HG03439 (cell line): ENCODE measurements around the gene CFHR1.
"Not testable (repeated sequence)": the region's sequence is repeated elsewhere in the genome, so short reads cannot be mapped to it uniquely, and the experiment has no call there.

ENCODE experiments used
- ATAC-seq: cut with Tn5 transposase; IDR thresholded peaks from one replicate; pipeline ENCODE4 v1.9.1; 2021; ENCODE audit warnings: mild to moderate bottlenecking, moderate library complexity; ENCODE audit not compliant: unreplicated experiment

CFHR1 gene

DNA sequence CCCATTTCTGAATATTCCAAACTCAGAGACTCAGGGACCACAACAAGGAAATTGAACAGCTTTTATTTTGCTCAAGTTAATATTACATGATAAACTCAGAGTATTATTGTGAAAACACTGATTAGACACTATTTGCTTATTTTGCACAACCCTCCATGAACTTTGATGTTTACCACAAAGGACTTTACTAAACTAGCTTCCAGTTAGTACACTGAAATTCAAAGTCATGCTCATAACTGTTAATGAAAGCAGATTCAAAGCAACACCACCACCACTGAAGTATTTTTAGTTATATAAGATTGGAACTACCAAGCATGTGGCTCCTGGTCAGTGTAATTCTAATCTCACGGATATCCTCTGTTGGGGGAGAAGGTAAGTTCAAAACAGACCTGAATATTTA is at the start of gene CFHR1:
Gene CFHR1 (plus strand): TSS at position 201 of the 400 bp plus-strand sequence. CDS start 114 bp downstream, at position 315.
- not testable (repeated sequence) for ATAC-seq

DNA sequence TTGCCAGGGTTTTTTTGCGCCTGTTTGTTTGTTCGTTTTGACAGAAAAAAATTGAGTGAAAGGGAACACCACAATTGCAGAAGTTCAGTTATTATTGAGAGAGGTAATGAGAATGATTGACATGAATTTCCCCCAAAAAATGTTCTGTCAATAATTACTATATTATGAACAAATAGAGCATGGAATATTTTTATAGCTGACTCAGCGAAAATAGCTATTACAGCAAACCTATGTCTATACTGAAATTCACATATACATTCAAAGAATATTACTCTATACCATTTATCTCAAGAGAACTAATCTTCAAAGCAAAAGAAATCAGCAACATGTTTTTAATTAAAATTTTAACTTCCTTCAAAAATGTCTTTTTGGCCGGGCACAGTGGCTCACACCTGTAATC is 49.7 kb upstream of the CFHR1 start:
- not testable (repeated sequence) for ATAC-seq

DNA sequence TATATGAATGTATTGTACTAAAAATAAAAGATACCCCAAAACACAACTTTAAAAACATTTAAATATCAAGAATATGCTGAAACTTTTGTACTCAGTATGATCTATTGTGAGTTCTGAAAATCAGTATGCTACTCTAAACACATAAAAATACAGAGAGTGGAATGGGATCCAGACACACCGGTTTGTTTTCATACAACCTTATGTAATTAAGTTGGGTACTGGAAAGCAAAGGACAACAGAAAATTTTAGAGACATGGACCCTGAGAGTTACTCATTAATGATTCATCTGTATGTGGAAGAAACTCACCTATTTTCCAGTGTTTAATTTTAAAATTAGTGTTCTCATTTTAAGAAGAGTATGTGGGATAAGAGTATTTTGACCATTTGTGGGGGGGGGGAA is 45.8 kb upstream of the CFHR1 start:
- ATAC-seq, result no peak

DNA sequence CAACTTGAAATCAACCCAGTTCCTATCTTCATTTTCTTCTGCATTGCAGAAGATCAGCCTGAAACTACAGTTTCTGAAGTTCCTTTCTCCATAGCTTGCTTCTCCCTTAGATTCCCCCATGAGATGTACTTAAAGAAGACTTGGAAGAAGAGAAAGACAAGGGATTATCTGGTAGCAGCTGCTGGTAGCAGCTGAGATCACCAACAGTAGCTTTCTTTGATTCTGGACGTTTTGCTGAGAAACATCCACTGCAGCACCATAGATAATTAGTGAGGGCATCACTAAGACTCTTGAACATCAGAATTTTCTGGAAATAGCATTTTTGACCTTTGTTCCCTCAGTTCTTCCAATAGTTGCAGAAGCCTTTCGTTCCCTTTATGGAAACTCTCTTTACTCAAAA is 45.4 kb upstream of the CFHR1 start:
- no peak for ATAC-seq

- ATAC-seq, result peak; percentile 91
Measured at GRCh38 chr1:196774603-196775002, 44.9 kb upstream of the CFHR1 start, which contains the start of gene CFHR3. Gene CFHR3 (plus strand): TSS chr1:196774840. CDS start chr1:196774887, 47 bp downstream.

- no peak for ATAC-seq
Measured at GRCh38 chr1:196777603-196778002, 41.9 kb upstream of the CFHR1 start.

DNA sequence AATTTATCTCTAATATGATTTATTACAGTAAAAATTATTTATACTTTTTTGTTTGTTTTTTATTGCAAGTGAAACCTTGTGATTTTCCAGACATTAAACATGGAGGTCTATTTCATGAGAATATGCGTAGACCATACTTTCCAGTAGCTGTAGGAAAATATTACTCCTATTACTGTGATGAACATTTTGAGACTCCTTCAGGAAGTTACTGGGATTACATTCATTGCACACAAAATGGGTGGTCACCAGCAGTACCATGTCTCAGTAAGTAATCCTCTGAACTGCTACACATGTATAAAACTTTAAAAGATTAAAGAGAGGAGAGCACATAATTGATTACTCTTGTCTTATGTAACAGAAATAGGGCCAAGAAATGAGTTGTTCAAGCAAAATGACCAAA is 40.4 kb upstream of the CFHR1 start:
- ATAC-seq, result no peak

DNA sequence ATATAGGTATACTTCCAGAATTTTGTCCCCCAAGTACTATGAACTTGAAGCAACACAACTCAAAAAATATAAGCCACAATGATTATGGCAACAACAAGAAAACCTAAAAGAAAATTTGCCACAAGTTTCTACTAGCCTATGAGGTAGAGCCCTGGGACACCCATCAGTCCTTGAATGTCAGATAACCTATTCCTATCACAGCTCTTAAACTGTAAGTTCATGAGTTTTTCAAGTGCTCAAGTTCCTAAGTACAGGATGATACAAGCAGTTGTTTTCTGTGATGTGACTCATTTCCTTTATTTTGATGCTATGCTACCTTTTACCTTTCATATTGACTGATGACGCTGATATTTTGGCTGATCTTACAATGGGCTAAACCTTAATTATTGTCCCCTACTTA is 28.3 kb upstream of the CFHR1 start:
- ATAC-seq, result not testable (repeated sequence)

DNA sequence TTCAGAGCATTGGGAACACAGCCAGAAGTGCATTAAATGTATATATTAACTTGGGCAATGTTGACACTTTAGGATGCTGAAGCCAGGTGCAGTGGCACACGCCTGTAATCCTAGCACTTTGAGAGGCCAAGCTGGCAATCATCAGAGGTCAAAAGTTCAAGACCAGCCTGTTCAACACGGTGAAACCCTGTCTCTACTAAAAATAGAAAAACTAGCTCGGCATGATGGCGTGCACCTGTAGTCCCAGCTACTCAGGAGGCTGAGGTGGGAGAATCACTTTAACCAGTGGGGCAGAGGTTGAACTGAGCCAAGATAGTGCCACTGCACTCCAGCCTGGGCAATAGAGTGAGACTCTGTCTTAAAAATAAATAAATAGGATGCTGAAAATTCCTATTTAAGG is 25.4 kb upstream of the CFHR1 start:
- not testable (repeated sequence) for ATAC-seq

- no peak for ATAC-seq
Measured at GRCh38 chr1:196797891-196798290, 21.6 kb upstream of the CFHR1 start.

GRCh38 chr1:196801920-196802319 is 17.6 kb upstream of the CFHR1 start:
- ATAC-seq, result not testable (repeated sequence)

DNA sequence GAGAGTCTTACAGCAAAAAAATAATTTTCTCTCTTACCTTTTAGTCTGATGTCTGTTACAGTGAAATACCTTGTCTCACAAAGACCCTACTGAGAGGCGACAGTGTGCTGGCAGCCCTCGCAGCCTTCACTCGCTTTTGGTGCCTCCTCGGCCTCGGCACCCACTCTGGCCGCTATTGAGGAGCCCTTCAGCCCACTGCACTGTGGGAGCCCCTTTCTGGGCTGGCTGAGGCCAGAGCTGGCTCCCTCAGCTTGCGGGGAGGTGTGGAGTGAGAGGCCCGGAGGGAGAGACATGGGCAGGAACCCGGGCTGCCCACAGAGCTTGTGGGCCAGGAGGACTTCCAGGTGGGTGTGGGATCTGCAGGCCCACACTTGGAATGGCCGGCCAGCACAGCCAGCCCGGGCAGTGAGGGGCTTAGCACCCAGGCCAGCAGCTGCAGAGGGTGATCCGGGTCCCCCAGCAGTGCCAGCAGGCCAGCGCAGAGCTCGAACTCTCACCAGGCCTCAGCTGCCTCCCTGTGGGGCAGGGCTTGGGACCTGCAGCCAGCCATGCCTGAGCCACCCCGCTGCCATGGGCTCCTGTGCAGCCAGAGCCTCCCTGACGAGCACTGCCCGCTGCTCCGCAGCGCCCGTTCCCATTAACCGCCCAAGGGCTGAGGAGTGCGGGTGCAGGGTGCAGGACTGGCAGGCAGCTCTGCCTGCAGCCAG is 10.8 kb upstream of the CFHR1 start:
- ATAC-seq, result no peak

DNA sequence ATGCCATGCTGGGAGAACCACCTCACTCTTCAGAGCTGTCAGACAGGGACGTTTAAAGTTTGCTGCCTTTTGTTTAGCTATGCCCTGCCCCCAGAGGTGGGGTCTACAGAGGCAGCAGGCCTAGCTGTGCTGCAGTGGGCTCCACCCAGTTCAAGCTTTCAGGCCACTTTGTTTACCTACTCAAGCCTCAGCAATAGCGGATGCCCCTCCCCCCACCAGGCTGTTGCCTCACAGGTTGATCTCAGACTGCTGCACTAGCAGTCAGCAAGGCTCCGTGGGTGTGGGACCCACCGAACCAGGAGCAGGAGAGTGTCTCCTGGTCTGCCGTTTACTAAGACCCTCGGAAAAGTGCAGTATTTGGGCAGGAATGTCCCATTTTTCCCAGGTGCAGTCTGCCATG is 2.1 kb upstream of the CFHR1 start:
- ATAC-seq, result not testable (repeated sequence)

- not testable (repeated sequence) for ATAC-seq
Measured at GRCh38 chr1:196827860-196828259, 8.3 kb downstream of the CFHR1 start.

DNA sequence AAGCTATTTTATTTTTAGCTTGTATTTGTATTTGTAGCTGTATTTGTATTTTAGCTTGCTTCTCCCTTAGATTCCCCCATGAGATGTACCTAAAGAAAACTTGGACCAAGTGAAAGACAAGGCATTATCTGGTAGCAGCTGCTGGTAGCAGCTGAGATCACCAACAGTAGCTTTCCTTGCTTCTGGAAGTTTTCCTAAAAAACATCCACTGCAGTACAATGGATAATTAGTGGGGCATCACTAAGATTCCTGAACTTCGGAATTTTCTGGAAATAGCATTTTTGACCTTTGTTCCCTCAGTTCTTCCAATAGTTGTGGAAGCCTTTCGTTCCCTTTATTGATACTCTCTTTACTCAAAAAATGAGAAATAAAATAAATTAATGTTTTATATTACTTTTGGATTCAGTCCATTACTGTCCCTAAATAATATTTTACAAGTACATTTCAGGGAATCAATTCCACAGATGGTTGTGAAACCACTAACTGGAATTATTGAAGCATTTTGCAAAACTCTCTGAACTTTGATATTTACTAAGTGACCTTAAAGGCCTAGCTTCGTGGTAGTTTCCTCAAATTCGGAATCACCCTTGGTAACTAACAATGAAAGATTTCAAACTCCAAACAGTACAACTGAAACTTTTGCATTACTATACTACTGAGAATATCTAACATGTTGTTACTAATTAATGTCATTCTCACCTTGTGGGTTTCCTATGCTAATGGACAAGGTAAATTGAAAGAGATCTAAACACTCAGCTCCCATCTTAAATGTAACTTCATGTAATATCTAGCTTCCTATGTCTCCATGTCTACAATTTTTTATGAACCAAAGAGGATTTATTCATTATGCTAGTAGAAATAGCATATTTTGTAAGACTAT is 30.3 kb downstream of the CFHR1 start:
- ATAC-seq, result not testable (repeated sequence)

DNA sequence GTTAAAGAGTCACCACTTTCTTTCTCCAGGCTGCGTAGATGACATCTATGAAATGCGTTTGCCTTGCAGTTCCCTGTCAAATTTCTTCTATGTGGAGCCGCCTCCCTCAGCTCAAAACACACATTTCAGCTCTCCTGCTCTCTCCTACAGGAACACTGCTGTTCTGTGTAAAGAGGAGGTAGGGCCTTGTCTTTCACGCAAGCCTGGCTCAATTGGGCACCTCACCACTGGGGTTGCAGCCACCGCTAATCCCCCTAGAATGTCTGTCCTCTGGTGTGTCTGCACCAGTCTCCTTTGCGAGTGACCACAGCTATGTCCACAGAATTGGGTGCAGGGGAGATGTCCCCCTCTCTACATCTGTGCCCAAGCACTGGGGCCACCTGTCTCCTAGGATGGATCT is 36.5 kb downstream of the CFHR1 start:
- no peak for ATAC-seq

GRCh38 chr1:196857188-196857587 is 37.7 kb downstream of the CFHR1 start:
- no peak for ATAC-seq

DNA sequence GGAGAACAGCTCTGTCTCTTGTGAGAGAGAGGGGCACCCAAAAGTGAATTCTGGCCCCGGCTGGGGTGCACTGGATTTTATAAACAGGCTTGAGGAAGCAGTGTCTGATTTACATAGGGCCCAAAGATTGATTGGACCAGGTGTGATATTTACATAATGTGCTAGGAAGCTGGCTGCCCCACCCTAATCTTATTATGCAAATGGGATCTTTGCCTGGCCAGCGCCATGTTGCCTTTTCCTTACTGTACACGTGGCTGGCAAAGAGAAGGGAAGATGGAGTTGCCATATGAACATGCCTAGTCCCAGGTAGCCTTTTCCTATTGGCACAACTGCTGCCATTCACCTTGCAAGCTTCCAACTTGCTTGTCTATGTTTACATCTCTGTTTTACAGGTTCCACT is 39.3 kb downstream of the CFHR1 start:
- no peak for ATAC-seq

GRCh38 chr1:196860323-196860884 is 40.9 kb downstream of the CFHR1 start:
- no peak for ATAC-seq

- ATAC-seq, result no peak
Measured at GRCh38 chr1:196861429-196861828, 41.9 kb downstream of the CFHR1 start.

- no peak for ATAC-seq
Measured at GRCh38 chr1:196866974-196867373, 47.4 kb downstream of the CFHR1 start.

GRCh38 chr1:196873385-196873784 is 53.9 kb downstream of the CFHR1 start:
- ATAC-seq, result no peak
